ENCODE measurements around the gene USP32. TPM values are rescaled to one million over a fixed set of nuclear protein-coding genes. Genes with fewer than 3 reads are reported as not detected.

Gene USP32
- polyA plus RNA-seq, 3 donors: 10.1 to 26.6 (median 16.6) TPM

- peak overlapping the region; percentile 76 for H2AFZ ChIP-seq (ENCODE audit: insufficient read depth, low read depth, low read length, poor library complexity, severe bottlenecking)
- peaks cover 60% of the 10 kb centered on the region for H3K79me2 ChIP-seq (ENCODE audit: insufficient read depth, low read length)
- peak overlapping the region; percentile 42 to 91 (median 83) for H3K4me3 ChIP-seq (replicated peaks in 1 of 3; ENCODE audit: low read depth in 2 of 3, low read length in 3 of 3)
- peaks cover 0 to 2% (median 0%) of the 10 kb centered on the region in 7 donors for H3K9me3 Mint-ChIP-seq
- H3K36me3 Mint-ChIP-seq: no peaks in the 10 kb centered on the region
- peak overlapping the region; percentile 98 to 100 (median 99) for H3K27ac Mint-ChIP-seq
- H4K20me1 ChIP-seq (ENCODE audit: insufficient read depth, low read length): peaks cover 23% of the 10 kb centered on the region
- TF ChIP-seq CTCF (IDR thresholded peaks at IDR 0.05): no peak
- H3K27me3 ChIP-seq (ENCODE audit: control insufficient read depth in 2 of 2, insufficient read depth in 2 of 2, low read length in 2 of 2): no peaks in the 10 kb centered on the region
- WGBS (ENCODE audit: insufficient coverage): 0% methylated on average over 27 of the region's 36 CpGs
- H3K36me3 ChIP-seq (replicated peaks in 1 of 2; ENCODE audit: control insufficient read depth in 1 of 2, insufficient read depth in 2 of 2, low read length in 2 of 2): no peaks in the 10 kb centered on the region
- H3K9me3 ChIP-seq (replicated peaks in 1 of 2; ENCODE audit: control insufficient read depth in 1 of 2, insufficient read depth in 1 of 2, low read length in 2 of 2): no peaks in the 10 kb centered on the region
- H3K9ac ChIP-seq (ENCODE audit: insufficient read depth, low read length, poor library complexity, severe bottlenecking): peak overlapping the region; percentile 92
- no peak for DNase-seq
- peaks cover 74% of the 10 kb centered on the region for H3K4me1 Mint-ChIP-seq
- peak overlapping the region; percentile 97 to 99 for H3K4me3 Mint-ChIP-seq
- H3K4me2 ChIP-seq (replicated peaks; ENCODE audit: extremely low read depth, low read length, poor library complexity, severe bottlenecking): peak overlapping the region; percentile 88
- intact Hi-C loops (cut with micrococcal nuclease): no loop called here
- peaks cover 64 to 77% of the 10 kb centered on the region in 2 donors for H3K4me1 ChIP-seq (ENCODE audit: control insufficient read depth in 1 of 2, insufficient read depth in 2 of 2, low read length in 2 of 2)
- H3K27me3 Mint-ChIP-seq (ENCODE audit: low read depth in 3 of 3): no peaks in the 10 kb centered on the region
- peak overlapping the region; percentile 89 to 92 for H3K27ac ChIP-seq (ENCODE audit: low read depth in 1 of 2, low read length in 2 of 2)
Observed at GRCh38 chr17:60391471-60392041, 377 bp downstream of the USP32 start.

DNA sequence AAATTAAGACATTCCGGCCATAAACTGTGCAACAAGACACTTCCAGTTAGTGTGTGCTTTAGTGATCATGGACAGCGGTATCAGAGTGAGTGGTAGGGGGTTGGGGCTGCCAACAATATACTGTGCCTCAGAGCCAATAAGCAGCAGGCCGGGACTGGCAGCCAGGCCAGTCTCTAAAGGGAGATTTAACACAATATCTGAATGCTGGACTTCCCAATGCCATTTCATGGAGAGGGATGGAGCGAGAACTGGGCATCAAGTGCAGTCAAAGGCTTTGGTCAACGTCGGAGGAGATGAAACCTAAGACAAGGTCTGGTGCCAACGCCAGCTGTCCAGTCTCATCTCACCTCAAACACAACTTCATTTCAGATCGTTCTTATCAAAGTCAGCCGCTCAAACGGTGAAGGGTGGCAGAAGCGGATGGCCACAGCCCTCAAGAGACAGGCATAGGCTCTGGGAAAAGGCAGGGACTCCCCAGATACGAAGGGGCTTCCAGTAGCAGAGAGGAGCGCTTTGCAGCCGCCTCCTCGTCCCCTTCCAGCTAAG is 935 bp downstream of the USP32 start:
- Mint-ChIP-seq H3K36me3 (no peaks in the 10 kb centered on the region), H3K27ac (peak overlapping the region; percentile 98 to 100 (median 99)), H3K9me3 (peaks cover 0 to 2% (median 0%) of the 10 kb centered on the region in 7 donors), H3K27me3 (ENCODE audit: low read depth in 3 of 3) (no peaks in the 10 kb centered on the region), H3K4me1 (peaks cover 73% of the 10 kb centered on the region), H3K4me3 (peak overlapping the region; percentile 97 to 99)
- H3K9me3 ChIP-seq (replicated peaks in 1 of 2; ENCODE audit: control insufficient read depth in 1 of 2, insufficient read depth in 1 of 2, low read length in 2 of 2): no peaks in the 10 kb centered on the region
- peak in 2 of 3 donors; percentile 32 to 33 for DNase-seq
- H3K4me3 ChIP-seq (replicated peaks in 1 of 3; ENCODE audit: low read depth in 2 of 3, low read length in 3 of 3): peak overlapping the region; percentile 42 to 91 (median 83)
- no peaks in the 10 kb centered on the region for H3K27me3 ChIP-seq (ENCODE audit: control insufficient read depth in 2 of 2, insufficient read depth in 2 of 2, low read length in 2 of 2)
- intact Hi-C loops (cut with micrococcal nuclease): no loop called here
- H4K20me1 ChIP-seq (ENCODE audit: insufficient read depth, low read length): peaks cover 26% of the 10 kb centered on the region
- no peaks in the 10 kb centered on the region for H3K36me3 ChIP-seq (replicated peaks in 1 of 2; ENCODE audit: control insufficient read depth in 1 of 2, insufficient read depth in 2 of 2, low read length in 2 of 2)
- peak overlapping the region; percentile 88 for H3K4me2 ChIP-seq (replicated peaks; ENCODE audit: extremely low read depth, low read length, poor library complexity, severe bottlenecking)
- H3K9ac ChIP-seq (ENCODE audit: insufficient read depth, low read length, poor library complexity, severe bottlenecking): peak overlapping the region; percentile 92
- 0% methylated on average over 5 of the region's 15 CpGs for WGBS (ENCODE audit: insufficient coverage)
- peak overlapping the region; percentile 76 for H2AFZ ChIP-seq (ENCODE audit: insufficient read depth, low read depth, low read length, poor library complexity, severe bottlenecking)
- no peak for TF ChIP-seq CTCF (IDR thresholded peaks at IDR 0.05)
- H3K27ac ChIP-seq (ENCODE audit: low read depth in 1 of 2, low read length in 2 of 2): peak overlapping the region; percentile 89 to 92
- peaks cover 64 to 77% of the 10 kb centered on the region in 2 donors for H3K4me1 ChIP-seq (ENCODE audit: control insufficient read depth in 1 of 2, insufficient read depth in 2 of 2, low read length in 2 of 2)
- H3K79me2 ChIP-seq (ENCODE audit: insufficient read depth, low read length): peaks cover 60% of the 10 kb centered on the region

Data from CD14-positive monocyte (primary cell).